IMR-90 (cell line): ENCODE measurements around the gene MRPS18A. TPM values are rescaled to one million over a fixed set of nuclear protein-coding genes. Genes with fewer than 3 reads are reported as not detected.
A peak's percentile ranks its signal among the peaks of the same experiment; 100 is the strongest.

Experiments used
- ATAC-seq: fragments of 200-7000 bp; cut with Tn5 transposase; 2 replicates; pipeline ENCODE4 v1.9.1; 2020; ENCODE audit warnings: low read depth, mild to moderate bottlenecking, moderate library complexity
- BruUV-seq: library from RNA; stranded (reverse); fragments of 400-500 nt; replicated peaks from 2 replicates; lab custom pipeline; 2021; lab: Mats Ljungman, UMichigan
- CTCF ChIA-PET: fragments of 300-600 bp; formaldehyde crosslinking; extraction: SDS; loops from one replicate; lab custom pipeline; 2021; ENCODE audit warnings: antibody characterized with exemption; lab: Yijun Ruan, JAX
- POLR2A ChIA-PET: fragments of 300-600 bp; sonication (Branson Sonifier 250); formaldehyde crosslinking; loops from one replicate; lab custom pipeline; 2022; ENCODE audit warnings: antibody characterized with exemption; ENCODE audit not compliant: unreplicated experiment; lab: Charles Lee
- DNase-seq: peaks from one replicate; pipeline ENCODE4 v3.0.0; 2013
- H2AFZ ChIP-seq: replicated peaks from 2 replicates; pipeline ENCODE3; 2013; ENCODE audit warnings: low read length, mild to moderate bottlenecking; ENCODE audit not compliant: poor library complexity
- H2AK5ac ChIP-seq: 2 replicates; pipeline ENCODE4 v1.6.1; 2013; ENCODE audit warnings: low read depth, low read length, inconsistent platforms
- H2AK9ac ChIP-seq: replicated peaks from 2 replicates; pipeline ENCODE3; 2013; ENCODE audit warnings: mild to moderate bottlenecking, low read depth, low read length, moderate library complexity; ENCODE audit not compliant: poor library complexity
- H2BK120ac ChIP-seq: 2 replicates; pipeline ENCODE4 v1.6.1; 2013; ENCODE audit warnings: low read depth, low read length, inconsistent platforms
- H2BK15ac ChIP-seq: 3 replicates; pipeline ENCODE4 v1.6.1; 2013; ENCODE audit warnings: low read depth, low read length, inconsistent platforms
- H2BK20ac ChIP-seq: 2 replicates; pipeline ENCODE4 v1.6.1; 2013; ENCODE audit warnings: low read depth, mild to moderate bottlenecking, inconsistent platforms, low read length, moderate library complexity
- H2BK5ac ChIP-seq: 2 replicates; pipeline ENCODE4 v1.6.1; 2013; ENCODE audit warnings: mild to moderate bottlenecking, low read depth, low read length, inconsistent platforms; ENCODE audit not compliant: poor library complexity, severe bottlenecking
- H3K14ac ChIP-seq: replicated peaks from 2 replicates; pipeline ENCODE4 v1.6.1; 2013; ENCODE audit warnings: low read depth, low read length, inconsistent platforms
- H3K18ac ChIP-seq: 2 replicates; pipeline ENCODE4 v1.6.1; 2013; ENCODE audit warnings: low read depth, low read length, control low read depth
- H3K23ac ChIP-seq: 2 replicates; pipeline ENCODE4 v1.6.1; 2013; ENCODE audit warnings: low read depth, low read length, inconsistent platforms
- H3K27ac ChIP-seq: 2 replicates; pipeline ENCODE4 v1.5.1; 2013; ENCODE audit warnings: mild to moderate bottlenecking, control low read depth, low read length; ENCODE audit not compliant: insufficient read depth
- H3K27me3 ChIP-seq: 2 replicates; pipeline ENCODE4 v1.6.1; 2013; ENCODE audit warnings: low read length; ENCODE audit not compliant: control insufficient read depth, insufficient read depth
- H3K36me3 ChIP-seq: 2 replicates; pipeline ENCODE4 v1.6.1; 2013; ENCODE audit warnings: low read length, mixed read lengths; ENCODE audit not compliant: control insufficient read depth, insufficient read depth
- H3K4ac ChIP-seq: 2 replicates; pipeline ENCODE4 v1.6.1; 2013; ENCODE audit warnings: low read depth, low read length, inconsistent platforms
- H3K4me1 ChIP-seq: 2 replicates; pipeline ENCODE4 v1.6.1; 2013; ENCODE audit warnings: low read length, mixed read lengths; ENCODE audit not compliant: control insufficient read depth, insufficient read depth
- H3K4me2 ChIP-seq: 2 replicates; pipeline ENCODE4 v1.6.1; 2013; ENCODE audit warnings: low read depth, mild to moderate bottlenecking, control low read depth, low read length, moderate library complexity
- H3K4me3 ChIP-seq: 2 replicates; pipeline ENCODE4 v1.5.1; 2013; ENCODE audit warnings: low read depth, mild to moderate bottlenecking, control low read depth, low read length, moderate library complexity; ENCODE audit not compliant: insufficient read depth
- H3K56ac ChIP-seq: 2 replicates; pipeline ENCODE4 v1.6.1; 2013; ENCODE audit warnings: low read length, inconsistent platforms; ENCODE audit not compliant: insufficient read depth; ENCODE audit errors: extremely low read depth
- H3K79me1 ChIP-seq, 2 experiments: 2 replicates each; pipeline ENCODE4 v1.6.1; 2013; ENCODE audit warnings: low read length in 2 of 2, inconsistent platforms in 1 of 2, low read depth in 1 of 2
- H3K9ac ChIP-seq: 2 replicates; pipeline ENCODE4 v1.6.1; 2013; ENCODE audit warnings: low read depth, low read length, control low read depth
- H3K9me1 ChIP-seq: 2 replicates; pipeline ENCODE4 v1.6.1; 2013; ENCODE audit warnings: low read length, inconsistent platforms; ENCODE audit not compliant: insufficient read depth
- H3K9me3 ChIP-seq: 2 replicates; pipeline ENCODE4 v1.6.1; 2013; ENCODE audit warnings: low read length; ENCODE audit not compliant: control insufficient read depth, insufficient read depth
- H4K20me1 ChIP-seq: 2 replicates; pipeline ENCODE4 v1.6.1; 2013; ENCODE audit warnings: low read length, inconsistent platforms; ENCODE audit not compliant: insufficient read depth
- H4K5ac ChIP-seq: 2 replicates; pipeline ENCODE4 v1.6.1; 2013; ENCODE audit warnings: mild to moderate bottlenecking, low read depth, low read length, control low read depth
- H4K8ac ChIP-seq, 2 experiments: 2 replicates each; pipeline ENCODE4 v1.6.1; 2013; ENCODE audit warnings: low read depth in 2 of 2, low read length in 2 of 2, control low read depth in 1 of 2, inconsistent platforms in 1 of 2
- H4K91ac ChIP-seq: 2 replicates; pipeline ENCODE4 v1.6.1; 2013; ENCODE audit warnings: low read depth, low read length, inconsistent platforms; ENCODE audit not compliant: insufficient read depth
- CHD1 ChIP-seq: IDR thresholded peaks from 2 replicates; pipeline ENCODE4 v1.6.1; 2012; ENCODE audit warnings: low read depth, low read length, improper control_type of control experiment
- FOS ChIP-seq: fragments of 150-350 bp; IDR thresholded peaks from 2 replicates; pipeline ENCODE4 v1.6.1; 2016; ENCODE audit warnings: low read depth, low read length
- MAFK ChIP-seq: IDR thresholded peaks from 2 replicates; pipeline ENCODE4 v1.6.1; 2012; ENCODE audit warnings: low read depth, low read length, improper control_type of control experiment
- MAZ ChIP-seq: IDR thresholded peaks from 2 replicates; pipeline ENCODE4 v1.6.1; 2012; ENCODE audit warnings: low read depth, mild to moderate bottlenecking, low read length, improper control_type of control experiment, moderate library complexity, borderline replicate concordance
- MXI1 ChIP-seq: IDR thresholded peaks from 2 replicates; pipeline ENCODE4 v1.6.1; 2012; ENCODE audit warnings: low read depth, mild to moderate bottlenecking, low read length, moderate library complexity, borderline replicate concordance
- NFE2L2 ChIP-seq: fragments of 150-350 bp; IDR thresholded peaks from 2 replicates; pipeline ENCODE4 v1.6.1; 2016; ENCODE audit warnings: low read depth, mild to moderate bottlenecking, low read length
- SMC3 ChIP-seq: fragments of 150-350 bp; IDR thresholded peaks from 2 replicates; pipeline ENCODE4 v1.6.1; 2016; ENCODE audit warnings: low read depth, mild to moderate bottlenecking, antibody characterized with exemption, low read length, moderate library complexity
- WGBS, 2 experiments: methylation state at CpG; one replicate each; pipeline versions ENCODE4 v1.1.5 to v1.1.7; 2013; ENCODE audit warnings: missing lambda C conversion rate in 2 of 2; ENCODE audit not compliant: insufficient read length in 1 of 2; ENCODE audit errors: extremely low coverage in 2 of 2; 5-methylcytosine and 5-hydroxymethylcytosine counted together
- dilution Hi-C: fragments of 300-500 bp; cut with HindIII; formaldehyde crosslinking; loops from one replicate; pipeline ENCODE4 v1.14.3; 2018; ENCODE audit warnings: low sequenced_read_pairs; ENCODE audit not compliant: unreplicated experiment
- in situ Hi-C: fragments of 300-500 bp; cut with MboI; formaldehyde crosslinking; loops from 3 replicates; pipeline ENCODE4 v1.14.3; 2019; ENCODE audit warnings: low sequenced_read_pairs, inconsistent platforms, mixed read lengths
- intact Hi-C: fragments of 100-400 bp; cut with micrococcal nuclease; formaldehyde crosslinking; loops from 2 replicates; pipeline ENCODE4 v1.10.0; 2022
- polyA plus RNA-seq, 3 experiments: library from polyadenylated mRNA; depleted of rRNA; stranded (reverse); fragments of >200 nt; gene quantifications; 2 replicates each; pipeline ENCODE4 v1.2.3, GENCODE V29; 2012; ENCODE audit warnings: low replicate concordance in 1 of 3
- total RNA-seq: library from RNA; depleted of rRNA; stranded (reverse); fragments of >200 nt; gene quantifications from 2 replicates; pipeline ENCODE4 v1.2.3, GENCODE V29; 2012

The MRPS18A gene
- total and polyA plus RNA-seq, 2 of the 4 experiments (the other 2 are of a cell fraction) = 47.0 to 56.6 TPM

GRCh38 chr6:43629505-43630300, 57.9 kb downstream of the MRPS18A start (continued):
- no peak for TF ChIP-seq SMC3
- TF ChIP-seq MAFK = no peak
- TF ChIP-seq NFE2L2 = no peak

DNA sequence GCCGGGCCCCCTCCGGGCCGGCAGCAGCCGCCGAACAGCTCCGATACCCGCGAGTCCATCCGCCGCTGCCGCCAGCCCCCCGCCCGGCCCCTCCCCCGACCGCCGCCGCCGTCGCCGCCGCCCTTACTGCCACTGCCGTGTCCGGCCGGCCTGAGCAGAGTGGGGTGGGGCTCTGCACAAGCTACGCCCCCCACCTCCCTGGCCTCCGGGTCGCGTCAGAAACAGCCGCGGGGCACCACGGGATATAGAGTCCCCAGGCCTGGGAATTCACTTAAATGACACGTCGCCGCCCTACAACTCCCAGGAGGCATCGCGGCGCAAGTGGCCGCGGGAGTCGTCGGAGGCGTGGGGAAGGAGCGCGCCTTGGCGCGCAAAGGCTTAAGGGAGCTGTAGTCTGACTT, 58.5 kb downstream of the MRPS18A start, which contains the start of gene GTPBP2:
GTPBP2 (minus strand) TSS at position 161 of the 401 bp plus-strand sequence; CDS start at position 59, 102 bp downstream.
- Histone ChIP-seq H3K27me3 (no peaks in the 10 kb centered on the region), H3K14ac (peak within 1 kb of the TSS; percentile 99), H3K9me3 (no peaks in the 10 kb centered on the region), H4K5ac (peak within 1 kb of the TSS; percentile 66), H2AK5ac (peak within 1 kb of the TSS; percentile 99), H3K56ac (peak within 1 kb of the TSS; percentile 93), H3K79me1 (peaks cover 27 to 45% of the 10 kb centered on the region in 2 experiments), H2BK120ac (peak within 1 kb of the TSS; percentile 86), H3K9me1 (peaks cover 24% of the 10 kb centered on the region), H3K27ac (peak within 1 kb of the TSS; percentile 98), H3K23ac (peak within 1 kb of the TSS; percentile 99), H2BK5ac (peak within 1 kb of the TSS; percentile 87), H2AFZ (peak within 1 kb of the TSS; percentile 94), H2BK20ac (peak within 1 kb of the TSS; percentile 76), H3K4me3 (peak within 1 kb of the TSS; percentile 85), H3K9ac (peak within 1 kb of the TSS; percentile 99), H3K4ac (peak within 1 kb of the TSS; percentile 96), H4K8ac (peak within 1 kb of the TSS; percentile 71 to 95), H4K20me1 (no peaks in the 10 kb centered on the region), H2BK15ac (peak within 1 kb of the TSS; percentile 85; the same call in 2 of the 3 replicates), H3K4me2 (peak within 1 kb of the TSS; percentile 96), H3K36me3 (peaks cover 21% of the 10 kb centered on the region), H3K4me1 (peaks cover 8% of the 10 kb centered on the region), H2AK9ac (peak within 1 kb of the TSS; percentile 92), H3K18ac (peak within 1 kb of the TSS; percentile 62), H4K91ac (peak within 1 kb of the TSS; percentile 86)
- BruUV-seq = no TSS peak
- WGBS, 2 experiments = 3% methylated on average over 8 of the region's 46 CpGs; no CpG with 5 or more reads in 1 of the 2 experiments
- ChIA-PET POLR2A (interaction anchor here (1.0 kb wide), 1 partner anchor 15 kb away, joined by 3 read pairs; no protein-coding TSS in a partner anchor), CTCF (no interaction called here)
- intact Hi-C loops (loop anchor here (5.0 kb wide), 1 partner anchor 143 kb away; the partner anchor contains the start of gene VEGFA), dilution Hi-C loops (no loop called here), in situ Hi-C loops (no loop called here)
- TF ChIP-seq FOS (no peak), MAZ (peak; percentile 81), CHD1 (0 out of 2 replicates have a peak, but pooled peaks have one; percentile 3), MXI1 (peak; percentile 54; the same call in 1 of the 2 replicates)
- DNase-seq (peak; percentile 99), ATAC-seq (peak; percentile 86)
